GM18499 (cell line): ENCODE measurements around the gene NUP214.
"Not testable (repeated sequence)": the region's sequence is repeated elsewhere in the genome, so short reads cannot be mapped to it uniquely, and the experiment has no call there.

ENCODE experiments used
- ATAC-seq: cut with Tn5 transposase; IDR thresholded peaks from one replicate; pipeline ENCODE4 v1.9.1; 2021; ENCODE audit warnings: moderate number of reproducible peaks; ENCODE audit not compliant: insufficient read depth, unreplicated experiment

NUP214 gene

DNA sequence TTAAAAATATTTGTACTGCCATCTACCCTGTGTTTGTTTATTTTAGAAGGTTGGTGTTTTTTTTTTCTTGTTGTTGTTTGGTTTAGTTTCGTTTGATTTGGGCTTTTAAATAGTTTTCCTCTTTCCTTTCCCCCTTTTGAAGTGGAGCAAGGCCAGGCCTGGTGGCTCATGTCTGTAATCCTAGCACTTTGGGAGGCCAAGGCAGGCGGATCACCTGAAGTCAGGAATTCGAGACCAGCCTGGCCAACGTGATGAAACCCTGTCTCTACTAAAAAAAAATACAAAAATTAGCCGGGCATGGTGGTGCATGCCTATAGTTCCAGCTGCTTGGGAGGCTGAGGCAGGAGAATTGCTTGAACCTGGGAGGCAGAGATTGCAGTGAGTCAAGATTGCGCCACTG lies 65.6 kb downstream of the NUP214 start:
- not testable (repeated sequence) for ATAC-seq

DNA sequence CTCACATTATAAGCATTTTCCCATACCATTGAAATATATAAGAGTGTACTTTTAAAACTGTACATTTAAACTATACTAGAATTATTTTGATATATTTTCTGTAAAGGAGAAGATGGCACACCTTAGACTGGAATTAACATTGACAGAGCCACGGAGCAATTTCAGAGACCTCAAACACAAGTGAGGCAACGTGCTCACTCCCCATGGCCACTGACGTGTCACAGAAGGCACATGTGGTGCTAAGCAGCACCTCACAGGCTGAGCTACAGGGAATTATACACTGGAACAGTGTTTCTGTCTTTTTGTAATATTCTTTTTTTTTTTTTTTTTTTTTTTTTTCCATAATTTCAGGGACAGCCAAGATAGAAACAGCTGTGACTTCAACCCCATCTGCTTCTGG lies 66.5 kb downstream of the NUP214 start:
- no peak for ATAC-seq

DNA sequence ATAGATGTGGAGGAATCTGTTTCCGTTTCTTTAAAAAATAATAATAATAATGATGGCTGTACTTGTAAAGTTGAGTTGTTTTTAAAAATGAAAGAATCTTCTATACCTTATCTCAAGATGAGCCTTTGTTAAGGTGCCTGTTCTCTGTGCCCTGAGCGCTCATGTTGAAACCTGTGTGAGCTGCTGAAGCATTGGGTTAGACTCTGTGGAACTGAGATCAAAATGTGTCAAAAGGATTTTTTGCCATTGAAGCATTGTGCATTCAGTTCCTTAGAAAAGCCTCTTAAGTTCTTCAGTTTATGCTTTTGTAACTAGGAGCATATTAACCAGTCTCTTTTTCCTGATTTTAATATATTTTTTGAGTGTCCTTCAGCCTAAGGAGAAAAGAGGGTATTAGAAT lies 67.7 kb downstream of the NUP214 start:
- ATAC-seq, result no peak

DNA sequence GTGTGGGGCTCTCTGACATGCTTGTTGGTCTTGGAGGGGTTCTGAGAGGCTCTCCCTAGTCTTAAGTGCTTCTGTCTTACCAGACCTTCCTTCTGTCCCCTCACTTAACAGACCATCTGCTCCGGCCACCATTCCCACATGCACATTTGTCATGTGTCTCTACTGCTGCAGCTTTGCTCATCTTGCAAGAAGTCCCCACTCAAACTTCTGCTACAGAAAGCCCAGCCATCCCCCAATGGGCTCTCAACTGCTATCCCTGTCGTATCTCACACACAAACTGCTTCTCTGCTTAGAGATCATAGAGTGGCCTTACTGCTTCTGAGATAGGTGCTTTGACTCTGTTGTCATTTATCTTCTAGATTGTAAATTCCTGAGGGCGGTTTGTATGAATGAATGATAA lies 69.4 kb downstream of the NUP214 start:
- no peak for ATAC-seq

DNA sequence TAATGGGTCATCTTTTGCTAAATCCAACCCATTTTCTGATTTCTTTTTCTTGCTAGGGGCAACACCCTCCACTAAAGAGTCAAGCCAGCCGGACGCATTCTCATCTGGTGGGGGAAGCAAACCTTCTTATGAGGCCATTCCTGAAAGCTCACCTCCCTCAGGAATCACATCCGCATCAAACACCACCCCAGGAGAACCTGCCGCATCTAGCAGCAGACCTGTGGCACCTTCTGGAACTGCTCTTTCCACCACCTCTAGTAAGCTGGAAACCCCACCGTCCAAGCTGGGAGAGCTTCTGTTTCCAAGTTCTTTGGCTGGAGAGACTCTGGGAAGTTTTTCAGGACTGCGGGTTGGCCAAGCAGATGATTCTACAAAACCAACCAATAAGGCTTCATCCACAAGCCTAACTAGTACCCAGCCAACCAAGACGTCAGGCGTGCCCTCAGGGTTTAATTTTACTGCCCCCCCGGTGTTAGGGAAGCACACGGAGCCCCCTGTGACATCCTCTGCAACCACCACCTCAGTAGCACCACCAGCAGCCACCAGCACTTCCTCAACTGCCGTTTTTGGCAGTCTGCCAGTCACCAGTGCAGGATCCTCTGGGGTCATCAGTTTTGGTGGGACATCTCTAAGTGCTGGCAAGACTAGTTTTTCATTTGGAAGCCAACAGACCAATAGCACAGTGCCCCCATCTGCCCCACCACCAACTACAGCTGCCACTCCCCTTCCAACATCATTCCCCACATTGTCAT lies 72.0 kb downstream of the NUP214 start:
- no peak for ATAC-seq

DNA sequence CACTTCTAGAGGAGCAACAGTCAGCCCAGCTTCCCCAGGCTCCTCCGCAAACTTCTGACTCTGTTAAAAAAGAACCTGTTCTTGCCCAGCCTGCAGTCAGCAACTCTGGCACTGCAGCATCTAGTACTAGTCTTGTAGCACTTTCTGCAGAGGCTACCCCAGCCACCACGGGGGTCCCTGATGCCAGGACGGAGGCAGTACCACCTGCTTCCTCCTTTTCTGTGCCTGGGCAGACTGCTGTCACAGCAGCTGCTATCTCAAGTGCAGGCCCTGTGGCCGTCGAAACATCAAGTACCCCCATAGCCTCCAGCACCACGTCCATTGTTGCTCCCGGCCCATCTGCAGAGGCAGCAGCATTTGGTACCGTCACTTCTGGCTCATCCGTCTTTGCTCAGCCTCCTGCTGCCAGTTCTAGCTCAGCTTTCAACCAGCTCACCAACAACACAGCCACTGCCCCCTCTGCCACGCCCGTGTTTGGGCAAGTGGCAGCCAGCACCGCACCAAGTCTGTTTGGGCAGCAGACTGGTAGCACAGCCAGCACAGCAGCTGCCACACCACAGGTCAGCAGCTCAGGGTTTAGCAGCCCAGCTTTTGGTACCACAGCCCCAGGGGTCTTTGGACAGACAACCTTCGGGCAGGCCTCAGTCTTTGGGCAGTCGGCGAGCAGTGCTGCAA lies 72.8 kb downstream of the NUP214 start:
- ATAC-seq, result no peak

DNA sequence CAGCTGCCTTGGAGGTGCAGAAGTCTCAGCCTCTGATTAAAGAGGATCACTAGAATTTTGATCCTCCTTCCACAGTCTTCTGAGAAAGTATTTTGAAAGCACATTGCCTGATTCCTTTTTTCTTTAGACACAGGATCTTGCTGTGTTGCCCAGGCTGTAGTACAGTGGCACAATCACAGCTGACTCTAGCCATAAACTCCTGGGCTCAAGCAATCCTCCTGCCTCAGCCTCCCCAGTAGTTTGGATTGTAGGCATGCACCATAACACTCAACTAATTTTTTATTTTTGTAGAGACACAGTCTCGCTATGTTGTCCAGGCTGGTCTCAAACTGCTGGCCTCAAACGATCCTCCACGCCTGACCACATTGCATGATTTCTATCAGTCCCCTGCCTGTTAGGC lies 76.5 kb downstream of the NUP214 start:
- no peak for ATAC-seq

DNA sequence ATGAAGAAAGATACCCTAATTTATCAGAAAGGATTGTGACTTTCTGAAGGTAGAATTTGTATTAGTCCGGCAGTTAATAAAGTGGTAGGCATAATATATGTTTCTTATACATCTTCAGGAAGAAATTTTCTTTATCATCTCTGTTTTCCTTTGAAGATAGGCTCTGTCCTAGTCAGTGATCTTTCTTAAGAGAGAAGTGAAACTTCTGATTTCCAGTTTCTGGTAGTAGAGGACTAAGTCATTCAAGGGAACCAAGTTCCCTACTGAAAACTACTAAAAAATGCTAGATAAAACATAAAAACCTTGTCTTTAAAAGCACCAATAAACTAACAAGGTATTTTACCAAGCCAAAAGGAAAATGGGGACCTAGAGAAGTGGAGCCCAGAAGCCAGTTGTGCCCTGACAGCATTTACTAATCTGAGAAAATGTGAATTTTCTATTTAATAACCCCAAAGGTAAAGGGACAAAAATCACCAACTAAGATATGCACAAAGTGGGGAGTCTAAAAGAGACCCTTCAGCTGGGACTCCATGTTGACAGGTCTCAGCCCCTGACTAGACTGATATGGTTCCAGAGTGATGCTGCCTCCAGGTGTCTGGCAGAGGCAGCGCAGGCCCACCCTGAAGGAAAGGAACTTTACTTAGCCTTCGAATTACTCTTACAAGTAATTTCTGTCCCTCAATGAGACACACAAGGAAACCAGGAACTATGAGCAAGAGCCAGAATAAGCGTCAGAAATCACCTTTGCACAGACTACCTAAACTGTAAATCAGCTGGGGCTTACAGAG lies 78.2 kb downstream of the NUP214 start:
- ATAC-seq, result no peak

DNA sequence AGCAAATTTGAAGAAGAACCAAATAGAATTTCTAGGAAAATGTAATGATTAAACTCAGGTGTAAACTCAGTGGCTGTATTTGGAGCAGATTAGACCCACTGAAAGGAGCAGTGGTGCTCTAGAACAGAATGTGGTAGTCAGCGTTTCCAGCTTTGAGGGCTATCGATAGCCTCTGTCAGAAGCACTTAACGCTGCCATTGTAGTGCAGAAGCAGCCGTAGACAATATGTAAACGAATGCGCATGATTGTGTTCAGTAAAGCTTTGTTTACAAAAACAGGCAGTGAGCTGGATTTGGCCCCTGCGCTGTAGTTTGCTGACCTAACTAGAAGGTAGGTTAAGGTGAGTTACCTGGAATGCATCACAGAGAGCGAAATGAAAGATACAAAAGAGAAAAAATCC lies 78.9 kb downstream of the NUP214 start:
- no peak for ATAC-seq

DNA sequence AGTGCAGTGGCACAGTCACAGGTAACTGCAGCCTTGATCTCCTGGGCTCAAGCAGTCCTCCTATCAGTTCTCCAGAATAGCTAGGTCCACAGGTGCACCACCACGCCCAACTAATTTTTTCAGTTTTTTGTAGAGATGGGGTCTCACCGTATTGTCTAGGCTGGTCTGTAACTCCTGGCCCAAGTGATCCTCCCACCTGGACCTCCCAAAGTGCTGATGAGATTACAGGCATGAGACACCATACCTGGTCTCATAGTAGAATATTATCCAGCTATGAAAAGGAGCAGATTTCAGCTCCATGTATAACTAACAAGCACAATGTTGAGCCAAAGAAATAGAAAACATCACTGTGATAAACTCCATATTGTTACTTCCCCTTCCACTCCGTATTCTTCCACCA lies 81.1 kb downstream of the NUP214 start:
- no peak for ATAC-seq

DNA sequence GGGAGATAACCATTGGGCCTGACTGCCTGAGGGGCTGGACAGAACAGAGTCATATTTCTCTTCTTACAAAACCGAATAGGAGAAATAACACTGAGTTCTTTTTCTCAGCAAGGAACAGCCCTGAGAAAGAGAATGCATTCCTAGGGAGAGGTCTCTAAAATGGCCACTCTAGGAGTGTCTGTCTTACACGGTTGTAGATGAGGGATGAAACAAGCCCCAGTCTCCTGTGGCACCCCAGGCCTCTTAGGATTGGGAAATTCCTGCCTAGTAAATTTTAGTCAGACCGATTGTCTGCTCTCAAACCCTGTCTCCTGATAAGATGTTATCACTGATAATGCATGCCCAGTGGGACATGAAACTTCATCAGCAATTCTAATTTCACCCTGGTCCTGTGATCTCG lies 86.5 kb downstream of the NUP214 start:
- ATAC-seq, result not testable (repeated sequence)

DNA sequence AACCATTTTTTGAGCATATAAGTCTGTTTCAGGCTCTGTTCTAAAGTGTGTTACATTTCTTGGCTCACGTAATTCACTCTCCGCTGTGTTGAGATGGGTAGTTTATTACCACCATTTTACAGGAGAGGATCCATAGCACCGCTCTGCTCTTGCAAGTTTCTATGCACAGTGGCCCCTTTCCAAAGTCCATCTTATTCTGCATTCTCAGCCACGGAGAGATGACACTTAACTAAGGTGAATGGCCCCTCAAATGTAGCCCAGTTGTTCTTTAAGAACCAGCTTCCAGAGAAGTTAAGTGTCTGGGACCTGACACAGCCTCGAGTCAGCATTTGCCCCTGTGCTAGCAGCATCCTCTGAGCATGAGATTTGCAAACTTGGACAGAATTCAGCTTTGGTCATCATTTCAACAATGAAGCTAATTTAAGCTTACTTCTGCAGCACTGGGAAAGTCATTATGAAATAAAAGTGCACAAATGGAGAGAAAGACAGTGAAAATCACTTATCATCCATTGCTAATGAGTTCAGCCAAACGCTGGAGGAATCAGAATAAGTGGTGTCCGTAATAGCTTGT lies 89.0 kb downstream of the NUP214 start:
- ATAC-seq, result no peak

DNA sequence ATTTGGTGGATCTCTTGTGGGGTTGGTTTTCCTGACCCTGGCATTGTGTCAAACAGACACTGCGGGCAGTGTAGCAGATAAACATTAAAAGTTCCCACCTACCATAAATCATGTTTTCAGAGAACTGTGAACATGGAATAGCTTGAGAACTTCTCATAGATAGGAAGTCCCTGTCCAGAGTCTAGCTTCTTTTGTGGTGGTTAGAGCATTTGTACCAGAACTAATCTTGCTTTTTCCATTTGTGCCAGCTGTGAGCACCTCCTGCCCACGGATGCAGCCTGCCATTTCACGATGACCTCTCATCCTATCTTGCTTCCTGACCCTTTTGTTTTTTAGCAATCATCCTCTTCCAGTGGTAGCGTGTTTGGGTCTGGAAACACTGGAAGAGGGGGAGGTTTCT lies 89.5 kb downstream of the NUP214 start:
- ATAC-seq, result no peak

DNA sequence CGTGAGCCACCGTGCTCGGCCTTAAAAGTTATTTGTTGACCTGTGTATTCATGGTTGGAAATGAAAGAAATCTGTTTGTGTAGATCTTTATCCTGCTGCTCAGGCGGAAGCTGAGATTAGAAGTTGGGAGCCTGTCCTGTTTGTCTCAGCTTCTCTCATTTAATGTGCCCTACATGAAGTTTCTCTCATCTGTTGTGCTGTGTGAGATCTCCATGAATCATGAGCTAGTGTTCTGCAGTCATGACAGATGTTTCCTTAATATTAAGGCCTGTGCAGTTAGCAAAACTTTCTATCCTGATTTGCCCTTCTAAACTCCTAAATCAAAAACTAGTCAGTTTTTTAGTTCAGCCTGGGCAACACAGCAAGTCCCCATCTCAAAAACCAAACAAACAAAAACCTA lies 91.4 kb downstream of the NUP214 start:
- ATAC-seq, result no peak

DNA sequence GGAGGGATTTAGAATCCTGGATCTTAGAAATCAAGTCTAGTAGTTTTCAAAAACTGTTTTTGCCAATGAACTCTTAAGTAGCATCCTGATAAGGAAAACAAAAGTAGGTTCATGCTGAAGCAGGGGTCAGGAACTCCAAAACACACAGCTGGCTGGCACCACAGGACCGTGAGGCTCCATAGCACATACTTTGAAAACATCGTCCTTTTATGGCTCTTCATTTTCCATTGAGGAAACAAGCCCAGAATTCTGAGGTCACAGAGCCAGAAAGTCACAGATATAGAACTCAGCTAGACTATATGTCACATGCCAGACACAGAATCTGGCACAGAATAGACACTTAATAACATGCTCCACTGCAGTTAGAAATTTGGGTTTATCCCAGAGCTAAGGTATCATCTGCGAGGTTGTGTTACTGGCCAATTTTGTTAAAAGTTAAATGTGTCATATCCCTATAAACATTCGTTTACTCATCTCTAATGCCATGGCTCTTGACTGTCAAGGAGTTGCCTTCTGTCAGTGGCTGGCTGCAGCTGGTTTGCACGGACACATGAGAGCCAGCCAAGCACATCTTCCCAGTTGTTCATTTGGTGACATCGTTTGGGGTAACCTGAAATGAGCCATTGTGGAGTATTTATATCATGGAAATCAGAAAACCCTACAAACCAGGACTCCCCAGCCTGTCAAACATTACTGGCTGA lies 92.1 kb downstream of the NUP214 start:
- no peak for ATAC-seq

DNA sequence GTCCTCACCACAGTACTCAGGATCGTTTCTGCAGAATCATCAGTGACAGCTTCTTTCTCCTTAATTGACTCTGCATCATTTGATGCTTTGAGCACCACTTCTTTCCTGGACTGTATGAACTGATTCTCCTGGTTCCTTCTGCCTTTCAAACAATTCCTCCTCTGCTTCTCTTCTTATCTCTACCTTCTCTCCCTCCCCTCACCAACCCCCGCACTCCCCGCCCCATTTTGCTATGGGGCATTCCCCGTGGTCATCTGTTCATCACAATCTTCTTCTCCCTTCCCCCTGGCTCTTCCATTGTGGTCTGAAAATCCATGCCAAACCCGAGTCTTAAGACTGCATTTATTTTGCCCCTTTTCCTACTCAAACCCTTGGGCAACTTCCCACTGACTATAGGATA lies 93.0 kb downstream of the NUP214 start:
- no peak for ATAC-seq

DNA sequence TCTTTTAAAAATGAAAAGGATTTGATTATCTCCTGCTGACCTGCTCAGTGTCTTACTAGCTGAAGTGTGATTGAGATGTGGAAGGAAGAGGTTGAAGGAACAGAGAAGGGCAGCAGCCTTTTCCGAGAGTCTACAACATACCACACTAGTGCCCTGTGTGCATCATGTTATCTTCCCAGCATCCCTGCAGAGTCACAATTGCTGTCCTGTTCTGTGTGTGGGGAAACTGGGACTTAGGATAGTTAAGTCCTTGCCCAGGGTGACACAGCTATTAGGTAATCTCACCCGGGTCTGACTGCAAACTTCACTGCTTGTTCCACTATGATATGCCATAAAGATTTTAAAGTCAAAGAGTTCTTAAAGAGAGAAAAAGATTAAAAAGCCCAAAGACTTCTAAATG lies 95.1 kb downstream of the NUP214 start:
- ATAC-seq, result no peak

DNA sequence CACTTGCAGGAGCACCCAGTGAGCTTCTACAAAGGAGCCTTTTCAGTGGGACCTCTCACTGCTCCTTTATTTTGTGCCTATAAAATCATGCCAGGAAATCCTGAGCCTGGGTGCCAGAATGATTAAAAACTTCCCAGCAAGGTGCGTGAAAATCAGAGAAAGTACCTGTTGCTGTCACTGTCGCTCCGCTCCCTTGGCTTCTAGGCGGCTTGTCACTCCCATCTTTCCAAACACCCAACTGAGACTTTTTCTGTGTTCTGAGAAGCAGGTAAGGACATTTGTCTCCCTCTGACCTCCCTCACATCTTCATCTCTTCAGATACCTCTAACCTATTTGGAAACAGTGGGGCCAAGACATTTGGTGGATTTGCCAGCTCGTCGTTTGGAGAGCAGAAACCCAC lies 97.1 kb downstream of the NUP214 start:
- no peak for ATAC-seq

DNA sequence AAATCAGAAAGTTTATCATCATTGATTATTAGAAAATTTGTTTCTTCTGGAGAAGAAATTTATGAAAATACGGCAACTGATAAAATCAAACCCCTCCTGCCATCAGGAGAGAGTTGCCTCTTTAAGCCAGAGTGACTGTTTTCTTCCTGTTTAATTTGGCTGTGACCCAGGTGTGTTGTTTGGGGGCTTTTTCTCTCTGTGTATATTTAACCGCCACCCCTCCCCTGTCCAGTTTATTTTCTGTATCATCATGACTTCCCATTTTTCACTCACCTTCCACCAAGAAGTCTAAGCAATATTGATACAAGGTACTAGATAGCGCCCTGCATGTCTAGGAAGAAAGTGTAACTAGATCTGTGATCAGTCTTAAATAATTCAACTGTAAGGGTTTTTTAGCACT lies 100.8 kb downstream of the NUP214 start:
- no peak for ATAC-seq

DNA sequence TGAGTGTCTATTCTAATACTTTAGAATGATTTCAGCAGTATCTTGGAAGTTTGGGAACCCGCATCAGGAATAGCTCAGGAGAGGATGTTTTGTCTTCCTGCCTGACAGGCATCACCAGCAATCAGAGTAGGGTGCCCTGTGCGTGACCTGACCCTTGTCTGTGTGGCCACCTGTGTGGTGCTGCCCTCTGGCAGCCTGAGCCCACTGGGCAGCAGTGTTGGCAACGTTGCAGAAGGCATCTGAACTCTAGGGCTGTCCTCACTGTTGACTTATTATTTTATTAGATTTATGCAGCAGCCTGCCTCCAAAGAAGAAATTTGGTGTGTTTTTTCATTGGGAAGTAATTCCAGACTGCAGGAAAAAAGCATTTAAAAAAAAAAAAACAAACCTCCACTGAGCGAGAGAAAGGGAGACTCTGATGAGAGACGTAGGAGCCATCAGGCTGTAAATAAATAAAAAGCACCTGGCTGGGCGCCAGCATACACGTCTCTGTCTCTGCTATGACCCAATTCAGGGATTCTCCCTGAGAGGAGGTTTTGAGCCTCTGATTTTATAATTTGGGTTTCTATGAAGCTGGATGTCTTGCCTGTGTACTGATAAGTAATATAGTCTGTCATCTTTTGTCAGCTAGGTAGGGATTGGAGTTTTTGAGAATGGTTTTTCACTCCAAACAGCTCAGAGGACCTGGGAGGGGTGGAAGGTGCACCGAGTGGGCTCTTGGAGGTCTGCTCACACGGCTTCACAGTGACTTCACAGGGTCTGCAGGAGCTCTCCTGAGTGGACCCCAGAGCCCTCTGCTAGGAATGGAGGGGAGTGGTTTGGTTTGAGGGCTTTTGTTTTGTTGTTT lies 101.9 kb downstream of the NUP214 start:
- ATAC-seq, result no peak
